ENCODE measurements around the gene PMPCA. TPM values are rescaled to one million over a fixed set of nuclear protein-coding genes. Genes with fewer than 3 reads are reported as not detected.

The PMPCA gene
- total and polyA plus RNA-seq, 2 of the 13 experiments (the other 11 are each of a cell fraction or from before 2014, with no cell fraction given) = 70.2 to 88.4 TPM

DNA sequence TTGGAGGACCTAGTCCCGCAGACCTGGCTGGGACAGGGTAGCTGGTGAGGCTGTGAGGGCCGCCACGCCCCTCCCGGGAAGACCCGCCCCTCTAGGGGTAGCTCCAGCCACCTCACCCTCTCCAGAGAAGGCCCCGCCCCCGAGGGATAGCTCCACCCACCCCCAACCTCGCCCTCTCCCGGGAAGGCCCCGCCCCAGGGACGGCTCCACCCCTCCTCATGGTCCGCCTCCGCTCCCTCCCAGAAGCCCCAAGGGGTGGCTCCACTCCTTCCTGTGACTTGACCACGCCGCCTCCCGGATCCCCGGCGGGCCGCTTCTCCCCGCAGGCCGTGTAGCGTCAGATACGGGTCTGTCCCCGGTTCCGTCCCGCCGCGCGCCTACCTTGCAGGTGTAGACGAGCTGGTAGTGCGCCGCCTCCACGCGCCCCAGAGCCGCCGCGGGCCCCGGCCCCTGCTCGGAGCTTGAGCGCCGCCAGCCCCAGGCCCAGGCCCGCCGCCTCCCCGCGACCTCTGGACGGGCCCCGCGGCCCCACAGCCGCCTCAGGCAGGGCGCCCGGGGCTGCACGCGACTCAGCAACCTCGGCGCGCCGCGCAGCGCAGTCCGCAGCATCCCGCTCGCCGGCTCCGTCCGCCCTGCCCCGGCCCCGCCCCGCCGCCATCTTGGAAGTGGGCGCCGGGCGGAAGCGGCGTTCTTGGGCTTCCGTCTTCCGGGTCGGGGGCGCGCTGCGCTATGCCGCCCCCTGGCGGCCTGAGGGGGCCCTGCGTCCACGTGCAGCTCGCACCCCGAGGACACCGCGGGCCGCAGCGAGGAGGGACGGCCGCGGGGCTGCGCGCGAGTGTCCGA, 47.1 kb upstream of the PMPCA start, which contains the start of gene DNLZ (continued):
- TF ChIP-seq, protein P1, sequence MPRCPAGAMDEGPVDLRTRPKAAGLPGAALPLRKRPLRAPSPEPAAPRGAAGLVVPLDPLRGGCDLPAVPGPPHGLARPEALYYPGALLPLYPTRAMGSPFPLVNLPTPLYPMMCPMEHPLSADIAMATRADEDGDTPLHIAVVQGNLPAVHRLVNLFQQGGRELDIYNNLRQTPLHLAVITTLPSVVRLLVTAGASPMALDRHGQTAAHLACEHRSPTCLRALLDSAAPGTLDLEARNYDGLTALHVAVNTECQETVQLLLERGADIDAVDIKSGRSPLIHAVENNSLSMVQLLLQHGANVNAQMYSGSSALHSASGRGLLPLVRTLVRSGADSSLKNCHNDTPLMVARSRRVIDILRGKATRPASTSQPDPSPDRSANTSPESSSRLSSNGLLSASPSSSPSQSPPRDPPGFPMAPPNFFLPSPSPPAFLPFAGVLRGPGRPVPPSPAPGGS (CRISPR knock-in tag; IDR thresholded peaks at IDR 0.05) = 0 out of 2 replicates have a peak, but pooled peaks have one; percentile 66
- TF ChIP-seq SIN3B (IDR thresholded peaks at IDR 0.05; ENCODE audit: low read length) (no peak), ZNF552 (CRISPR knock-in tag; IDR thresholded peaks at IDR 0.05; ENCODE audit: borderline replicate concordance) (peak; percentile 61), ZNF264 (CRISPR knock-in tag; IDR thresholded peaks at IDR 0.05) (no peak), FOSL1 (CRISPR knock-in tag; IDR thresholded peaks at IDR 0.05; ENCODE audit: borderline replicate concordance) (no peak), ZBTB20 (CRISPR knock-in tag; IDR thresholded peaks at IDR 0.05; ENCODE audit: borderline replicate concordance, low read depth) (no peak), ZNF556 (CRISPR knock-in tag; IDR thresholded peaks at IDR 0.05; ENCODE audit: borderline replicate concordance) (peak; percentile 97), HNRNPK (IDR thresholded peaks at IDR 0.05; ENCODE audit: low read depth, low read length, poor library complexity, severe bottlenecking) (no peak), GPN1 (CRISPR knock-in tag; IDR thresholded peaks at IDR 0.05; ENCODE audit: borderline replicate concordance) (no peak), ESRRA (CRISPR knock-in tag; IDR thresholded peaks at IDR 0.05; ENCODE audit: low read depth) (peak; percentile 87), MXD4 (CRISPR knock-in tag; IDR thresholded peaks at IDR 0.05) (peak; percentile 88), NCOR1 (IDR thresholded peaks at IDR 0.05; ENCODE audit: borderline replicate concordance, low read length) (no peak), TP53 (CRISPR knock-in tag; conservative IDR thresholded peaks at IDR 0.05) (no peak), KDM6A (CRISPR knock-in tag; IDR thresholded peaks at IDR 0.05; ENCODE audit: low read depth) (no peak), STAT5B (CRISPR knock-in tag; IDR thresholded peaks at IDR 0.05) (peak; percentile 54; the same call in 1 of the 2 replicates), SMARCE1 (IDR thresholded peaks at IDR 0.05; ENCODE audit: borderline replicate concordance) (no peak), PCBP2 (optimal IDR thresholded peaks at IDR 0.05; ENCODE audit: low read depth, low read length, poor library complexity, severe bottlenecking) (no peak), ZNF331 (CRISPR knock-in tag; IDR thresholded peaks at IDR 0.05) (peak; percentile 62), ZNF841 (CRISPR knock-in tag; IDR thresholded peaks at IDR 0.05; ENCODE audit: borderline replicate concordance) (peak; percentile 89)
- TF ChIP-seq, protein P2, sequence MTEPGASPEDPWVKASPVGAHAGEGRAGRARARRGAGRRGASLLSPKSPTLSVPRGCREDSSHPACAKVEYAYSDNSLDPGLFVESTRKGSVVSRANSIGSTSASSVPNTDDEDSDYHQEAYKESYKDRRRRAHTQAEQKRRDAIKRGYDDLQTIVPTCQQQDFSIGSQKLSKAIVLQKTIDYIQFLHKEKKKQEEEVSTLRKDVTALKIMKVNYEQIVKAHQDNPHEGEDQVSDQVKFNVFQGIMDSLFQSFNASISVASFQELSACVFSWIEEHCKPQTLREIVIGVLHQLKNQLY (CRISPR knock-in tag; IDR thresholded peaks at IDR 0.05) = peak; percentile 62; the same call in 1 of the 2 replicates
- TF ChIP-seq, protein P3, sequence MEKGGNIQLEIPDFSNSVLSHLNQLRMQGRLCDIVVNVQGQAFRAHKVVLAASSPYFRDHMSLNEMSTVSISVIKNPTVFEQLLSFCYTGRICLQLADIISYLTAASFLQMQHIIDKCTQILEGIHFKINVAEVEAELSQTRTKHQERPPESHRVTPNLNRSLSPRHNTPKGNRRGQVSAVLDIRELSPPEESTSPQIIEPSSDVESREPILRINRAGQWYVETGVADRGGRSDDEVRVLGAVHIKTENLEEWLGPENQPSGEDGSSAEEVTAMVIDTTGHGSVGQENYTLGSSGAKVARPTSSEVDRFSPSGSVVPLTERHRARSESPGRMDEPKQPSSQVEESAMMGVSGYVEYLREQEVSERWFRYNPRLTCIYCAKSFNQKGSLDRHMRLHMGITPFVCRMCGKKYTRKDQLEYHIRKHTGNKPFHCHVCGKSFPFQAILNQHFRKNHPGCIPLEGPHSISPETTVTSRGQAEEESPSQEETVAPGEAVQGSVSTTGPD (CRISPR knock-in tag; IDR thresholded peaks at IDR 0.05) = no peak
- TF ChIP-seq, protein P4, sequence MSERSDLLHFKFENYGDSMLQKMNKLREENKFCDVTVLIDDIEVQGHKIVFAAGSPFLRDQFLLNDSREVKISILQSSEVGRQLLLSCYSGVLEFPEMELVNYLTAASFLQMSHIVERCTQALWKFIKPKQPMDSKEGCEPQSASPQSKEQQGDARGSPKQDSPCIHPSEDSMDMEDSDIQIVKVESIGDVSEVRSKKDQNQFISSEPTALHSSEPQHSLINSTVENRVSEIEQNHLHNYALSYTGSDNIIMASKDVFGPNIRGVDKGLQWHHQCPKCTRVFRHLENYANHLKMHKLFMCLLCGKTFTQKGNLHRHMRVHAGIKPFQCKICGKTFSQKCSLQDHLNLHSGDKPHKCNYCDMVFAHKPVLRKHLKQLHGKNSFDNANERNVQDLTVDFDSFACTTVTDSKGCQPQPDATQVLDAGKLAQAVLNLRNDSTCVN (CRISPR knock-in tag; IDR thresholded peaks at IDR 0.05; ENCODE audit: borderline replicate concordance) = peak; percentile 21; the same call in 1 of the 2 replicates
- TF ChIP-seq, protein P5, sequence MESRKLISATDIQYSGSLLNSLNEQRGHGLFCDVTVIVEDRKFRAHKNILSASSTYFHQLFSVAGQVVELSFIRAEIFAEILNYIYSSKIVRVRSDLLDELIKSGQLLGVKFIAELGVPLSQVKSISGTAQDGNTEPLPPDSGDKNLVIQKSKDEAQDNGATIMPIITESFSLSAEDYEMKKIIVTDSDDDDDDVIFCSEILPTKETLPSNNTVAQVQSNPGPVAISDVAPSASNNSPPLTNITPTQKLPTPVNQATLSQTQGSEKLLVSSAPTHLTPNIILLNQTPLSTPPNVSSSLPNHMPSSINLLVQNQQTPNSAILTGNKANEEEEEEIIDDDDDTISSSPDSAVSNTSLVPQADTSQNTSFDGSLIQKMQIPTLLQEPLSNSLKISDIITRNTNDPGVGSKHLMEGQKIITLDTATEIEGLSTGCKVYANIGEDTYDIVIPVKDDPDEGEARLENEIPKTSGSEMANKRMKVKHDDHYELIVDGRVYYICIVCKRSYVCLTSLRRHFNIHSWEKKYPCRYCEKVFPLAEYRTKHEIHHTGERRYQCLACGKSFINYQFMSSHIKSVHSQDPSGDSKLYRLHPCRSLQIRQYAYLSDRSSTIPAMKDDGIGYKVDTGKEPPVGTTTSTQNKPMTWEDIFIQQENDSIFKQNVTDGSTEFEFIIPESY (CRISPR knock-in tag; IDR thresholded peaks at IDR 0.05) = peak; percentile 89

Measured in HepG2 (cell line).